ENCODE data around the gene DMD.

DNA sequence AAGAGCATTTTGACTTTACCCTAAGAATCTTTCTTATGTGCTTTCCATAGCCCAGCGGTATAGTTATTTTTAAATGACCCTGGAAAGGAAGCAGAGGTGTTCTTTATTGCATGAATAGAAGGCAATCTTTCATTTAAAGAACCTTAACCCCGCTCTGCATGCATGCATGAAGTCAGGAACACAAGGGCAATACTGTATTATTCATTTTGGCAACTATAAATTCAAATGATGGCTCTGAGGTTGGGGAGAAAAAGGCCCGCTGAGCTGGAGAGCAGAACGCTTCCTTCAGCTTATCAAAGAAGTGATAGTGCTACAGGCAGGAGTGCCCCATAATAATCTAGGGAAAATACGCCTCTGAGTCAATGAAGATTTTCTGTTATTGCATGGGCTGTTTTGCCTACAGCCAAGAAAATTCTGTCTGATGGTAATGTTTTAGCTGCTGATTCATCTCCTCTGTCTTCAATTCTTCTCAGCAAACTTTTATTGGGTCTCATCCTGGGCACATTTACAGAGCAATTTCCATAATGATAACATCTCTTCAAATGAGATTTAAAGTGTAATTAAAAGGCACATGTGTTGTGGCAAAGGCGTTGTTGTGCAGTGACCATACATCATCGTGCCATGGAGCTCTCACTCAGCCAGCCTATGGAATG is 1687.3 kb downstream of the DMD start:
- TF ChIP-seq, protein P1, sequence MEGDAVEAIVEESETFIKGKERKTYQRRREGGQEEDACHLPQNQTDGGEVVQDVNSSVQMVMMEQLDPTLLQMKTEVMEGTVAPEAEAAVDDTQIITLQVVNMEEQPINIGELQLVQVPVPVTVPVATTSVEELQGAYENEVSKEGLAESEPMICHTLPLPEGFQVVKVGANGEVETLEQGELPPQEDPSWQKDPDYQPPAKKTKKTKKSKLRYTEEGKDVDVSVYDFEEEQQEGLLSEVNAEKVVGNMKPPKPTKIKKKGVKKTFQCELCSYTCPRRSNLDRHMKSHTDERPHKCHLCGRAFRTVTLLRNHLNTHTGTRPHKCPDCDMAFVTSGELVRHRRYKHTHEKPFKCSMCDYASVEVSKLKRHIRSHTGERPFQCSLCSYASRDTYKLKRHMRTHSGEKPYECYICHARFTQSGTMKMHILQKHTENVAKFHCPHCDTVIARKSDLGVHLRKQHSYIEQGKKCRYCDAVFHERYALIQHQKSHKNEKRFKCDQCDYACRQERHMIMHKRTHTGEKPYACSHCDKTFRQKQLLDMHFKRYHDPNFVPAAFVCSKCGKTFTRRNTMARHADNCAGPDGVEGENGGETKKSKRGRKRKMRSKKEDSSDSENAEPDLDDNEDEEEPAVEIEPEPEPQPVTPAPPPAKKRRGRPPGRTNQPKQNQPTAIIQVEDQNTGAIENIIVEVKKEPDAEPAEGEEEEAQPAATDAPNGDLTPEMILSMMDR (conservative IDR thresholded peaks at IDR 0.05 in 1 of 2, IDR thresholded peaks at IDR 0.05 in 1 of 2; ENCODE audit: low read depth in 1 of 2, low read length in 2 of 2): no peak
- TF ChIP-seq EZH2 (IDR thresholded peaks at IDR 0.05; ENCODE audit: low read length, missing control alignments): no peak
